ENCODE measurements around the gene HIRIP3.
A peak's percentile ranks its signal among the peaks of the same experiment; 100 is the strongest.
"Not testable (repeated sequence)": the region's sequence is repeated elsewhere in the genome, so short reads cannot be mapped to it uniquely, and the experiment has no call there.

Gene HIRIP3

DNA sequence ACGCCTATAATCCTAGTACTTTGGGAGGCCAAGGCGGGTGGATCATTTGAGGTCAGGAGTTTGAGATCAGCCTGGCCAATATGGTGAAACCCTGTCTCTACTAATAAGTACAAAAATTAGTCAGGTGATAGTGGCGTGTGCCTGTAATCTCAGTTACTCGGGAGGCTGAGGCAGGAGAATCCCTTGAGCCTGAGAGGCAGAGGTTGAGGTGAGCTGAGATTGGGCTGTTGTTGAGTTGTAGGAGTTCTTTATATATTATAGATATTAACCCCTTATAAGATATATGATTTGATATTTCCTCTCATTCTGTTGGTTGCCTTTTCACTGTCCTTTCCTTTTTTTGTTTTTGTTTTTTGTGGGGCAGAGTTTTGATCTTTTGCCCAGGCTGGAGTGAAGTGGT lies 35.6 kb downstream of the HIRIP3 start:
- DNase-seq (ENCODE audit: low spot score), result not testable (repeated sequence)

- no peak for DNase-seq (ENCODE audit: low spot score)
These were observed 36.1 kb downstream of the HIRIP3 start for GRCh38 chr16:29959293-29959692.

DNA sequence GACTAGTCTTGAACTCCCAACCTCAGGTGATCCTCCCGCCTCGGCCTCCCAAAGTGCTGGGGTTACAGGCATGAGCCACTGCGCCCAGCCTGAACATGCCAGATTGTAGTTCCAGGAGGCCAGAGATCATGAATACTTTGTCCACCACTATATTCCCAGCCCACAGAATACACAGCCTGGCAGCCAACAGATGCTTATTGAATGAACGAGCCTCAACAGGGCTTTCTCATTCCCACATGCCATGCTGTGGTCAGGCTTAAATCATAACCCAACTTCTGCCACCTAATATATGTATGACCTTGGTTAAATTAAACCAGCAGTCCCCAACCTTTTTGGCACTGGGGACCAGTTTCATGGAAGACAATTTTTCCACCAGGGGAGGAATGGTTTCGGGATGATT lies 36.7 kb downstream of the HIRIP3 start:
- no peak for DNase-seq (ENCODE audit: low spot score)

- no peak for DNase-seq (ENCODE audit: low spot score)
These were observed 43.6 kb downstream of the HIRIP3 start for GRCh38 chr16:29951625-29952365.

DNA sequence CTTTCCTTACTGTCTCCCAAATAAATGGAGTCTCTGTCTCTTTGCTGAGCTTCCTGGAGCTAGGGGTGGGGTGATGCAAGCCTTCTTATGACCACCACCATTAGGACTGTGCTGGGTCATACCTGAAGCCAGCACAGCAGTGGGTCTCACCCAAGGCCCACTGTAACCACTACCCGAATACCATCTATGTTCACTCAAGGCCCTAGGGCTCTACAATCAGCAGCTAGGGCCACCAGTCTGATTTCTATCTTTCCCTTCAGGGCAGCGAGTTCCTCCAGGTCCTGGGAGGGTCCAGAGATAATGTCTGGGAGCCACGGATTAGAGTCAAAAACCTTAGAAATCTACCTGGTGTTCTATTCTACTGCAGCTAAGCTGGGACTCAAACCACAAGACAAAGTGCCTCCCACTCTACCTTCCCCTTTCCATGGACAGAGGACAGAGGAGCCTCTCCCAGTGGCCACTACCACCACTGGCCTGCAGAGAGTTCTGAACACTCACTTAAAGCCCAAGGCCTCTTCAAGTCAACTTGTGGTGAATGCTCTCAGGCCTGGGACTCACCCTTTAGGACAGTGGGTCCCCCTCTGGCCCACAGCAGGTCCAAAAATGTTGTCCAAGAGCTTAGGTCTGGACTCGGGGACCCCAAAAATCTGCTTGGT lies 44.5 kb downstream of the HIRIP3 start:
- no peak for DNase-seq (ENCODE audit: low spot score)

GRCh38 chr16:29947897-29948296 lies 47.5 kb downstream of the HIRIP3 start:
- no peak for DNase-seq (ENCODE audit: low spot score)

DNA sequence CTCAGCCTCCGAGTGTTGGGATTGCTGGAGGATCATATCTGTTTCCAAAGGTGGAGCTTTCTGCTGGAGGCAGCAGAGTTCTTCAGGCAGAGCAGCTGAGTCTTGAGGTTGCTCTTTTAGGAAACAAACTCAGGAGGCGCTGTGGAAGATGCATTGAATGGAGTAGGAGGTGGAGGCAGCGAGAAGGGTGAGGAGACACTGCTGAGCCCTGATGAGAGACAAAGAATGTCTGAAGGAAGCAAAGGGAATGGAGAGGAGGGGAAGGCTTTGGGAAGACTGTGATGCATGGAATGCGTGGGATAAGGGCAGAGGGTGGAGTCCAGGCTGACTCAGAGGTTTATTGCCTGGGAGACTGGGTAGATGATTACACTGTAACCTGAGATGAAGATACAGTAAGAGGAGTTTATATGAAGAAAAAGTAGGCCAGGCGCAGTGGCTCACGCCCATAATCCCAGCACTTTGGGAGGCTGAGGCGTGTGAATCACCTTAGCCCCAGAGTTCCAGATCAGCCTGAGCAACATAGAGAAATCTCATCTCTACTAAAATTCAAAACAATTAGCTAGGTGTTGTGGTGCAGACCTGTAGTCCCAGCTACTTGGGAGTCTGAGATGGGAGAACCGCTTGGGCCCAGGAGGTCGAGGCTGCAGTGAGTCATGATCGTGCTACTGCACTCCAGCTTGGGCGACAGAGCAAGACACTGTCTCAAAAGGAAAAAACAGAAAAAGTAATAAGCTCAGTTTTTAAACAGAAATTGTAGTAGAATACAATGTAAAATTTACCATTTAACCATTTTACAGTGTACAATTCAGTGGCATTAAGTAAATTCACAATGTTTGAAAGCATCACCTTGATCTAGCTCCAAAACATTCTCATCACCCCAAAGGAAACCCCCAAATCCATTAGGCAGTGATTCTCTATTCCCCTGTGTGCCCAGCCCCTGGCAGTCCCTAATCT lies 51.3 kb downstream of the HIRIP3 start:
- DNase-seq (ENCODE audit: low spot score), result peak; percentile 86

Data from hepatic stellate cell (primary cell).